T47D (cell line): Measurements from ENCODE around the gene GRIN2D.

Experiments
- DNase-seq, 2 experiments: peaks; one replicate each; pipeline versions ENCODE4 v3.0.0 to v3.0.0-alpha.2; 2011 to 2012; ENCODE audit warnings: low read depth in 1 of 2, low spot score in 1 of 2
- JUND ChIP-seq: IDR thresholded peaks from 2 replicates; pipeline ENCODE4 v1.6.1; 2012; ENCODE audit warnings: low read depth
- in situ Hi-C: cut with HindIII; loops from 2 replicates; pipeline ENCODE4 v1.10.0; 2016; ENCODE audit warnings: low sequenced_read_pairs, low pct_unique_long_range_greater_than_20kb

GRIN2D gene

DNA sequence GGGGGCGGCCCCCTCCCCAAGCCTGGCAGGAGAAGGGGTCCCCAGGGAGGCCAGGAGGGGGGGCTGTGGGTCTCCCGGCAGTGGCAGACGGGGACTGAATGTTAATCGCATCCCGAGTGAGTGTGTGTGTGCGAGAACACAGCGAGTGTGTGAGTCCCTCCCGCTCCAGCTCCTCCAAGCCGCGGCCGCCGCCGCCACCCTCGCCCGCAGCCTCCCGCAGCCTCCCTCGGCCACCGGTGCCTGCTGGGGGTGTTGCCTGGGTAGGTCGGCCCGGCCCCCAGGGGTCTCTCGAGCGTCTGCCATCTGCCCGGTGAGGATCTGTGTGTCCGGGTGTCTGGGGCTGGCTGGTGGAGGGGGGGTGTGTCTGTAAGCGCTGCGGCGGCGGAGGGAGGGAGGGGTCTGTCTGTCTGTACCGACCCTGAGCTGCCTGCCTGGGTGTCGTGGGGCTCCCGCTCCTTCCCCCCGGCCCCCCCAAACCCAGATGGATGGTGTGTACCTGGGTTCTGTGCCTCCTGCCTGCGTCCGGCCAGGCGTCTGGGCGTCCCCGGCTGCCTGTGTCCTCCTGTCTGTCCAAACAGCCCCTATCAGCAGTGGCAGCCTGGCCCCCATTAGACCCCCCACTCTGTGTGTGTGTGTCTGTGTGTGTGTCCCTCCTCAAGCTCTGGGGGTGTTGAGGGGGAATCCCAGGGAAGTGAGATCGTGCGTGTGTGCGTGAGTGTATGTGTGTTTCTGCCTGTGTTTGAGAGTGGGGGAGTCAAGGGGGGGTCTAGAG lies at the start of gene GRIN2D:
GRIN2D (plus strand) TSS at position 110 of the 772 bp plus-strand sequence. CDS start 4,725 bp downstream, outside the sequence.
- no peak for DNase-seq
- in situ Hi-C loops = no loop called here
- TF ChIP-seq JUND = no peak

DNA sequence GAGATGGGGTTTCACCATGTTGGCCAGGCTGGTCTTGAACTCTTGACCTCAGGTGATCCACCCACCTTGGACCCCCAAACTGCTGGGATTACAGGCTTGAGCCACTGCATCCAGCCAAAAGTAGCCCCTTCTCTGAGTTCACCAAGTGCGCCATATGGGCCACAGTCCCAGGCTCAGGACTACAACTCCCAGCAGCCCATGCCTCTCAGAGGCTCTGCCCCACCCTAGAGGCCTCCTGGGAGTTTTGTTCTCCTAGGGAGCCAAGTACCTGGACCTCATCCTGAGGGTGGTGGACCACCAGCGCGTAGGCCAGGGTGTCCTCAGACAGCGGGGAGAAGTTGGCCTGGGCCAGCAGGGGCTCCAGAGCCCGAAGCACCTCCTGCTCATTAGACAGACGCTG lies 48.6 kb upstream of the GRIN2D start:
- in situ Hi-C loops = no loop called here
- no peak for DNase-seq
- no peak for TF ChIP-seq JUND

DNA sequence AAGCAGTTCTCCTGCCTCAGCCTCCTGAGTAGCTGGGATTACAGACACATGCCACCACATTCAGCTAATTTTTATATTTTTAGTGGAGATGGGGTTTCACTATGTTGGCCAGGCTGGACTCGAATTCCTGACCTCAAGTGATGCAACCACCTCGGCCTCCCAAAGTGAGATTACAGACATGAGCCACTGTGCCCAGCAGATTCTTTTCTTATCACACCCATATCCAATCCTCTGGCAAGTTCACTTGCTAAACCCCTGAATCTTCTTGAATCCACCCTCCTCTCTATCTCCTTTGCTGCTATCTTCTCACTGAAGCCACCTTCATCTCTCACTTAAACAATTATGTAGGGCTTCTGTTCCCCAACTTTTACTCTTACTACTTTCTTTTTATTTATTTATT lies 47.3 kb upstream of the GRIN2D start:
- in situ Hi-C loops = no loop called here
- no peak for DNase-seq
- TF ChIP-seq JUND = no peak

DNA sequence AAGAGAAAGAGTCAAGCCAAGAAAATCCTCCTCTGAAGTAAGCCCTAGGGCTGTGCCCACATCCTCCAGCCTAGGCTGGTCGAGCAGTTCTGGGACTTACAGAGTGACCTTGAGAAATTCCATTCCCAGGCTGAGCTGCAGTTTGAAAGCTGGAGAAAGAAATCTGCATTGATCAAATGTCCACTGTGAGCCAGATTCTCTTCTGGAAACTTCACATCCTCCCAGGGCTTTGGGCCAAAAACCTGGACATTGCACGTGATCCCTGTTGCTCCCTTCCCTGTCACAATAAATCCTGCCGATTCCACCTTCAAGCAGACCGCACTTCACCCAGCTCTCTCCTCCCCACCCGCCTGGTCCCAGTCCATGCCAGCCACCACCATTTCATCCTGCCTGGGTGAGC lies 45.4 kb upstream of the GRIN2D start:
- in situ Hi-C loops = no loop called here
- TF ChIP-seq JUND = no peak
- no peak for DNase-seq

DNA sequence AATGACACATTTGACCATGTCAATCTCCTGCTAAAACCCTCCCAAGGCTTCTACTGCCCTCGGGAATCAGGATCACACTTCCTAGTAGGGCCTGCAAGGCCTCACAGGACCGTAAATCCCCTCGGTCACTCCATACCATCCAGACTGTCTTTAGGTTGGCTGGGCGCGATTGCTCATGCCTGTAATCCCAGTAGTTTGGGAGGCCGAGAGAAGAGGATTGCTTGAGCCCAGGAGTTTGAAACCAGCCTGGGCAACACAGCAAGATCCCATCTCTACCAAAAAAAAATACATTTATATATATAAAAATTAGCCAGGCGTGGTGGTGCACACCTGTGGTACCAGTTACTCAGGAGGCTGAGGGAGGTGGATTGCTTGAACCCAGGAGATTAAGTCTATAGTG lies 44.7 kb upstream of the GRIN2D start:
- TF ChIP-seq JUND = no peak
- DNase-seq = no peak
- in situ Hi-C loops = no loop called here

DNA sequence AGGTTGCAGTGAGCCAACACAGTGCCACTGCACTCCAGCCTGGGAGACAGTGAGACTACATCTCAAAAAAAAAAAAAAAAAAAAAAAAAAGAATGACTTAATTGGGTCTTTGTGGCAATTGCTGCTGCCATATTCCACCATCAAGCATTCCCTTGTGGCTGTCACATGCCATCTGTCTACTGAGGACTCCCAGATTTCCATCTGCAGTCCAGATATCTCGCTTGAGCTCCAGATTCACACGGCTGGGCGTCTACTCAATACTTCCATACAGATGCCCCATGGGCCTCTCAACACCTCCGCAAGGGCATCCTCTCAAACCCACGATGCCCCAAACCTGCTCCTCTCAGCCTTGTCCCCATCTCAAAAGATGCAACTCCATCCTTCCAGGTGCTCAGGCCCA lies 42.6 kb upstream of the GRIN2D start:
- no peak for TF ChIP-seq JUND
- no peak for DNase-seq
- in situ Hi-C loops = no loop called here

- DNase-seq = peak in 1 of 2 experiments; percentile 71
- no peak for TF ChIP-seq JUND
- in situ Hi-C loops = no loop called here
These were observed 42.1 kb upstream of the GRIN2D start for GRCh38 chr19:48351341-48351752.

- in situ Hi-C loops = no loop called here
- no peak for DNase-seq
- TF ChIP-seq JUND = no peak
These were observed 39.8 kb upstream of the GRIN2D start for GRCh38 chr19:48353677-48354076.

DNA sequence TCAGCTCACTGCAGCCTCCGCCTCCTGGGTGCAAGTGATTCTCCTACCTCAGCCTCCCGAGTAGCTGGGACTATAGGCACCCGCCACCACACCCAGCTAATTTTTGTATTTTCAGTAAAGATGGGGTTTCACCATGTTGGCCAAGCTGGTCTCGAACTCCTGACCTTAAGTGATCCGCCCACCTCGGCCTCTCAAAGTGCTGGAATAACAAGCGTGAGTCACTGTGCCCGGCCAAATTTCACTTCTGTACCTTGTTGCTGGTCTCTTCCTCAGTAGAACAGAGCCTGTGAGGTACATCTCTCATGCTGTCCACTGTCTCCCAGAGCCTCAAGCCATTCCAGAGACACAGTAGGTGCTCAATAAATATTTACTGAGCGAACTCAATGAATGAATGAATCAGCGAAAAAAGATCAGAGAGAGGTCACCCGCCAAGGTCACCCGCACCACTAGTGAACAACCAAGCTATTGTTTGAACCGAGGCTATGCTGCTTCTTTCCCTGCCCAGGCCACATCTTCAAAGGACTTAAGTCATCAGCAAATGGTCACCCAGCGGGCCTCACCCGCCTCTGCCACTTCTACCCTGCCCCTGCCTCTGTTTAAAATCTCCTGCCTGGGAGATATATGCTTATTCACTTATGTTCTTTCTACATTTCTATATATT lies 39.0 kb upstream of the GRIN2D start:
- no peak for TF ChIP-seq JUND
- DNase-seq = no peak
- in situ Hi-C loops = no loop called here

GRCh38 chr19:48355365-48355954 lies 38.0 kb upstream of the GRIN2D start:
- TF ChIP-seq JUND = no peak
- in situ Hi-C loops = no loop called here
- no peak for DNase-seq

- no peak for DNase-seq
- TF ChIP-seq JUND = no peak
- in situ Hi-C loops = no loop called here
These were observed 34.3 kb upstream of the GRIN2D start for GRCh38 chr19:48359123-48359522.

GRCh38 chr19:48361912-48362311 lies 31.6 kb upstream of the GRIN2D start:
- in situ Hi-C loops = no loop called here
- TF ChIP-seq JUND = no peak
- no peak for DNase-seq

GRCh38 chr19:48362716-48363499 lies 30.6 kb upstream of the GRIN2D start:
- in situ Hi-C loops = no loop called here
- no peak for TF ChIP-seq JUND
- peak; percentile 56 to 96 for DNase-seq
